DOHH2 (cell line): ENCODE measurements around the gene NKD1.

Experiments used
- H3F3A ChIP-seq: fragments of 200-600 bp; sonication (generic), shearing (Covaris generic); 2 replicates; pipeline ENCODE4 v1.6.0; 2016; ENCODE audit warnings: antibody characterized with exemption, mild to moderate bottlenecking; ENCODE audit not compliant: control insufficient read depth, insufficient read depth
- H3K27ac ChIP-seq: fragments of 200-600 bp; sonication (generic); 2 replicates; pipeline ENCODE4 v1.5.1; 2014; ENCODE audit warnings: low read depth, mild to moderate bottlenecking, low read length, moderate library complexity
- H3K27me3 ChIP-seq: fragments of 200-600 bp; sonication (generic); 2 replicates; pipeline ENCODE4 v1.6.1; 2014; ENCODE audit warnings: mild to moderate bottlenecking, low read length, mixed read lengths; ENCODE audit not compliant: control insufficient read depth
- H3K36me3 ChIP-seq: fragments of 200-600 bp; sonication (generic); 2 replicates; pipeline ENCODE4 v1.6.1; 2014; ENCODE audit warnings: mild to moderate bottlenecking, low read length, moderate library complexity, mixed read lengths; ENCODE audit not compliant: control insufficient read depth
- H3K4me1 ChIP-seq: fragments of 200-600 bp; sonication (generic); 2 replicates; pipeline ENCODE4 v1.6.1; 2014; ENCODE audit warnings: mild to moderate bottlenecking, low read length, mixed read lengths; ENCODE audit not compliant: control insufficient read depth
- H3K4me2 ChIP-seq: fragments of 200-600 bp; sonication (generic); 2 replicates; pipeline ENCODE4 v1.6.0; 2014; ENCODE audit warnings: mild to moderate bottlenecking, low read length, moderate library complexity
- H3K4me3 ChIP-seq: fragments of 200-600 bp; sonication (generic); 2 replicates; pipeline ENCODE4 v1.5.1; 2014; ENCODE audit warnings: mild to moderate bottlenecking, low read length, mixed read lengths
- H3K79me2 ChIP-seq: fragments of 200-600 bp; sonication (generic); 2 replicates; pipeline ENCODE4 v1.6.1; 2014; ENCODE audit warnings: mild to moderate bottlenecking, low read length, mixed read lengths; ENCODE audit not compliant: control insufficient read depth
- H3K9me2 ChIP-seq: fragments of 200-600 bp; sonication (generic); replicated peaks from 2 replicates; pipeline ENCODE4 v1.6.1; 2014; ENCODE audit warnings: mild to moderate bottlenecking, low read length, mixed read lengths; ENCODE audit not compliant: control insufficient read depth
- H3K9me3 ChIP-seq: fragments of 200-600 bp; sonication (generic); 2 replicates; pipeline ENCODE4 v1.6.1; 2014; ENCODE audit warnings: antibody characterized with exemption, low read length, mixed read lengths; ENCODE audit not compliant: control insufficient read depth, insufficient read depth
- H4K20me1 ChIP-seq: fragments of 200-600 bp; sonication (generic); 2 replicates; pipeline ENCODE4 v1.6.0; 2014; ENCODE audit warnings: low read depth, mild to moderate bottlenecking, antibody characterized with exemption, low read length, moderate library complexity; ENCODE audit not compliant: control insufficient read depth, insufficient read depth
- EZH2phosphoT487 ChIP-seq: fragments of 200-600 bp; sonication (generic); IDR thresholded peaks from 2 replicates; pipeline ENCODE4 v1.6.1; 2017; ENCODE audit warnings: borderline replicate concordance, mild to moderate bottlenecking, antibody characterized with exemption, low read length, moderate library complexity, mixed read lengths
- TF ChIP-seq, protein P1 (sequence below): fragments of 200-600 bp; sonication (generic); IDR thresholded peaks from one replicate; pipeline ENCODE4 v1.5.1; 2014; ENCODE audit warnings: antibody characterized with exemption, mild to moderate bottlenecking, low read depth, low read length; ENCODE audit not compliant: poor library complexity, severe bottlenecking

NKD1 gene

DNA sequence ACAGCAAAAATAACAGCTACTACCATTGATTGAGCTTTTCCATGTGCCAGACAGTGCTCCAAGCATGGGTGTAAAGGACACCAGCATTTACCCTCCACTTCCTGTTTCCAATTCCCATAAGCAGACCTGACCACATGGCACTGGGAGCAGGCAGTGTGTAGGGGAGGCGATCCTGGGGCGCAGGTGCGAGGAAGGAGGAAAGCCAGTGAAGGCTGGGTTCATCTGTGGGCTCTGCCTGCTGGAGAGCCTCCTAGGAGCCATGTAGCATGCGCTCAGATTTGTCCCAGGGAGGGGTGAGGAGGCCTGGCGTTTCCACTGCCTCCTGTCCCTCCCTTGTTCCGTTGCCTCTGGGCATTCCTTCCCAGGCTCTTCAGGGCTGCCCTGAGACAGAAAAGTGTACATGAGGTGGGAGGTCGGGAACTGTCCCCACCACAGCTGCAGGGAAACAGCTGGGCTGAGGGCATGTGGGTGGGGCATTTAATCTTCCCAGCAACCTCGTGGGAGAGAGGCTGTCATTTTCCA, 76.3 kb downstream of the NKD1 start:
- Histone ChIP-seq H3K4me2 (no peak overlapping the region), H3K79me2 (no peaks in the 10 kb centered on the region), H3K27ac (no peak overlapping the region), H3K27me3 (no peaks in the 10 kb centered on the region), H3F3A (no peaks in the 10 kb centered on the region), H3K9me3 (no peaks in the 10 kb centered on the region), H3K9me2 (no peaks in the 10 kb centered on the region), H3K4me1 (no peaks in the 10 kb centered on the region), H3K36me3 (no peaks in the 10 kb centered on the region), H4K20me1 (no peaks in the 10 kb centered on the region), H3K4me3 (no peak overlapping the region)
- TF ChIP-seq, protein P1, sequence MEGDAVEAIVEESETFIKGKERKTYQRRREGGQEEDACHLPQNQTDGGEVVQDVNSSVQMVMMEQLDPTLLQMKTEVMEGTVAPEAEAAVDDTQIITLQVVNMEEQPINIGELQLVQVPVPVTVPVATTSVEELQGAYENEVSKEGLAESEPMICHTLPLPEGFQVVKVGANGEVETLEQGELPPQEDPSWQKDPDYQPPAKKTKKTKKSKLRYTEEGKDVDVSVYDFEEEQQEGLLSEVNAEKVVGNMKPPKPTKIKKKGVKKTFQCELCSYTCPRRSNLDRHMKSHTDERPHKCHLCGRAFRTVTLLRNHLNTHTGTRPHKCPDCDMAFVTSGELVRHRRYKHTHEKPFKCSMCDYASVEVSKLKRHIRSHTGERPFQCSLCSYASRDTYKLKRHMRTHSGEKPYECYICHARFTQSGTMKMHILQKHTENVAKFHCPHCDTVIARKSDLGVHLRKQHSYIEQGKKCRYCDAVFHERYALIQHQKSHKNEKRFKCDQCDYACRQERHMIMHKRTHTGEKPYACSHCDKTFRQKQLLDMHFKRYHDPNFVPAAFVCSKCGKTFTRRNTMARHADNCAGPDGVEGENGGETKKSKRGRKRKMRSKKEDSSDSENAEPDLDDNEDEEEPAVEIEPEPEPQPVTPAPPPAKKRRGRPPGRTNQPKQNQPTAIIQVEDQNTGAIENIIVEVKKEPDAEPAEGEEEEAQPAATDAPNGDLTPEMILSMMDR: no peak
- no peak for TF ChIP-seq EZH2phosphoT487

DNA sequence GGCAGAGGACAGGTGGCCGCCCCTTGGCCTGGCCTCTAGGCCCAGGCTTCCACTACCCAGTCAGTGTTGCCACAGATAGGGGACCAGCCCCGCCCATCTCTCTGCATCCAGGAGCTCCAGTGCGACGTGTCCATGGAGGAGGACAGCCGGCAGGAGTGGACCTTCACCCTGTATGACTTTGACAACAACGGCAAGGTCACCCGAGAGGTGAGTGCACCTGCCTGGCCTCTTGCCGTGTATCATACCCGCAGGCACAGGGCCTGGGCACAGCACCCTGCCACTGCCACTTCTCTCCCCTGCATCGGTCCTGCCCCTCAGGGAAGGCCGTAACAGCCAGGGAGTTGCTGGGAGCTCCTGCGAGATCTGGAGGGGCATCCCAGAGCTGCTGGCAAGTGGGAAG, 77.2 kb downstream of the NKD1 start:
- no peaks in the 10 kb centered on the region for H3K79me2 ChIP-seq
- no peak overlapping the region for H3K4me2 ChIP-seq
- no peaks in the 10 kb centered on the region for H3K36me3 ChIP-seq
- no peaks in the 10 kb centered on the region for H3K27me3 ChIP-seq
- H4K20me1 ChIP-seq: no peaks in the 10 kb centered on the region
- no peaks in the 10 kb centered on the region for H3K4me1 ChIP-seq
- no peaks in the 10 kb centered on the region for H3F3A ChIP-seq
- H3K4me3 ChIP-seq: no peak overlapping the region
- H3K9me2 ChIP-seq: no peaks in the 10 kb centered on the region
- TF ChIP-seq, protein P1: no peak
- TF ChIP-seq EZH2phosphoT487: no peak
- no peak overlapping the region for H3K27ac ChIP-seq
- H3K9me3 ChIP-seq: no peaks in the 10 kb centered on the region

DNA sequence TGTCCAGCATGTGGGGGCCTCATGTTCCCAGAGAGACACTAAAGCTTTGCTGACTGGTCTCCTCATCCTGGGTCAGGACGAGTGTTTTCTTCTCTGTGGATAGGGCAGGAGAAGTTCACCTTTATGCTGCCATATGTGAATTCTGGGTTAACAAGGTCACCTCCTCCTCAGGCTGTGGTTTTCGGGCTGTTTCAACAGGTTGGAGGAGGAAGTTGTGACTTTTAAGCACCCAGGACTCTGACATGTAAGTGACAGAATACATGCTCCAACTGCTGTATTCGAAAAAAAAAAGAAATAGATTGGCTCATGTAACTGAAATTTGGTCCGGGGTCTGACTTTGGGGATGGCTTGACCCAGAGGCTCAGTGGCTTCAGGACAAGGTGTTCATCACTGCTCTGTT, 78.7 kb downstream of the NKD1 start:
- H3K4me3 ChIP-seq: no peak overlapping the region
- TF ChIP-seq, protein P1: no peak
- no peak for TF ChIP-seq EZH2phosphoT487
- no peak overlapping the region for H3K4me2 ChIP-seq
- no peaks in the 10 kb centered on the region for H3K27me3 ChIP-seq
- no peaks in the 10 kb centered on the region for H4K20me1 ChIP-seq
- H3F3A ChIP-seq: no peaks in the 10 kb centered on the region
- no peaks in the 10 kb centered on the region for H3K9me2 ChIP-seq
- H3K9me3 ChIP-seq: no peaks in the 10 kb centered on the region
- no peaks in the 10 kb centered on the region for H3K4me1 ChIP-seq
- no peaks in the 10 kb centered on the region for H3K36me3 ChIP-seq
- H3K79me2 ChIP-seq: no peaks in the 10 kb centered on the region
- no peak overlapping the region for H3K27ac ChIP-seq
